Measurements from ENCODE around the gene SCTR. TPM values are rescaled to one million over a fixed set of nuclear protein-coding genes. Genes with fewer than 3 reads are reported as not detected.

Gene SCTR
- total RNA-seq, 1 experiment from 2014 or later = not detected

DNA sequence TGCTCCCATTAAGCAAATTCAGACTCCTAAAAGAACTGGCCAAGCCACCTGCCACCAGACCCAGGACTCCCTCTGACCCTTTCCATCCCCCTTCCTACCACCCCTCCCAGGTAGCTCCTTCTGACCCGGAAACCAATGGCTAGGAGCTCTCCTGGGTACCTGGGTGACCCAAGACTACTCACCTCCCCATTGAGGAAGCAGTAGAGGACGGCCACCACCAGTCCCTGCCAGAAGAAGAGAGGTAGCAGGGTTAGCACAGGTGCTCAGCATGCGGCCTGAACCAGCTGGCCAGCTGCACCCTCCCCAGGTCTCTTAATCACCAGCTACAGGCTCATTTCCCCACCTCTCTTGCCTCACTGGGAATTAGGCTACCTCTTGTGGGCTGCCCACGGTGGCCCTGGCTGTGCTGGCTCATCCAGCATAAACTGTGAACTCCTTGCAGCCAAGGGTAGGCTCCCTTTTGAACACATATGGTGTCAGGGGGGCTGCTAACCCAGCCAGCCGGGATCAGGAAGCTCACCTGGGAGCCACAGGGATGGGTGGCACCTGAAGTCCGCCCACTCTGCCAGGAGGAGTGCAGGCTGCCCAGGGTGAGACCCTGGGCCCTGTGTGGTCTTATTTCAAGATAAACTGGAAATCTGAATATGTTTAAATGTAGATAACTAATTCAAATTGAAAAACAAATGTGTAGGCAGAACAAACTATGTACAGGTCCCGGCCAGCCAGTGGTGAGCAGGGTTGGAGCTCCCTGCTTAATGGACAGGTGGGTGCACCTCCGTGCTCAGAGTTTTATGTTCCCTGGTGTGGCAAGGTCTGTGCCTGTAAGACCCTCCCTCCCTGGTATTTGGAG is 82.7 kb downstream of the SCTR start:
- Mint-ChIP-seq H3K4me1 (peaks cover 12% of the 10 kb centered on the region), H3K27me3 (ENCODE audit: low read depth) (no peaks in the 10 kb centered on the region), H3K9me3 (no peaks in the 10 kb centered on the region), H3K27ac (no peak overlapping the region), H3K4me3 (no peak overlapping the region), H3K36me3 (0 out of 2 replicates have a peak, but pooled peaks cover 5% of the 10 kb centered on the region)
- POLR2A ChIA-PET = no interaction called here
- ATAC-seq = peak; percentile 34; the same call in 1 of the 2 replicates
- no peak for DNase-seq (ENCODE audit: low spot score)
- TF ChIP-seq ZNF232 (CRISPR knock-in tag; IDR thresholded peaks at IDR 0.05) (no peak), ZNF396 (CRISPR knock-in tag; IDR thresholded peaks at IDR 0.05; ENCODE audit: borderline replicate concordance) (no peak)
- TF ChIP-seq, protein P1, sequence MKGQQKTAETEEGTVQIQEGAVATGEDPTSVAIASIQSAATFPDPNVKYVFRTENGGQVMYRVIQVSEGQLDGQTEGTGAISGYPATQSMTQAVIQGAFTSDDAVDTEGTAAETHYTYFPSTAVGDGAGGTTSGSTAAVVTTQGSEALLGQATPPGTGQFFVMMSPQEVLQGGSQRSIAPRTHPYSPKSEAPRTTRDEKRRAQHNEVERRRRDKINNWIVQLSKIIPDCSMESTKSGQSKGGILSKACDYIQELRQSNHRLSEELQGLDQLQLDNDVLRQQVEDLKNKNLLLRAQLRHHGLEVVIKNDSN (CRISPR knock-in tag; IDR thresholded peaks at IDR 0.05) = no peak
- CTCF ChIA-PET = interaction anchor here (1.0 to 2.8 kb wide), 4 partner anchors 10 to 53 kb away, joined by 3 to 16 read pairs (median 5); partner anchors contain the start of gene TMEM37

DNA sequence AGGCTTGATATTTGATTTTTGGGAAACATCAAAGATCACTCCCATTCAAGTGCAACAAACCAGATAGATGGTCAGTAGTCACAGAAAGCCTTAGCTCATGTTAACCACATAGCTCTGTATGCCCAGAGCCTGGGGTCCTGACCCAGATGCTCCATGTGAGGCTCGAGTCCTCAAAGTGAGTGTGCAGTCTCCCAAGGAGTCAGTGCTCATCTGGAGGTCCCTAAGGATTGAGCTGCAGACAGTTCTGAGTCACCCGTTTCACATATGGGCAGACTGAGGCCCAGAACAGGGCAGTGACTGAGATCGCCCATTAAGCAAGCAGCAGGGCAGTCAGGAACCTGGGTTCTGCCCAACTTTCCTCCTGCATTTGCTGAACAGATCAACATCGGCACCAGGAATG is 83.4 kb downstream of the SCTR start:
- Mint-ChIP-seq H3K36me3 (0 out of 2 replicates have a peak, but pooled peaks cover 5% of the 10 kb centered on the region), H3K9me3 (no peaks in the 10 kb centered on the region), H3K4me3 (no peak overlapping the region), H3K4me1 (peaks cover 5% of the 10 kb centered on the region; the same call in 1 of the 2 replicates), H3K27ac (no peak overlapping the region), H3K27me3 (ENCODE audit: low read depth) (no peaks in the 10 kb centered on the region)
- ChIA-PET CTCF (interaction anchor here (1.3 to 2.8 kb wide), 3 partner anchors 9 to 36 kb away, joined by 4 to 16 read pairs (median 6); partner anchors contain the start of gene TMEM37), POLR2A (no interaction called here)
- TF ChIP-seq, protein P2, sequence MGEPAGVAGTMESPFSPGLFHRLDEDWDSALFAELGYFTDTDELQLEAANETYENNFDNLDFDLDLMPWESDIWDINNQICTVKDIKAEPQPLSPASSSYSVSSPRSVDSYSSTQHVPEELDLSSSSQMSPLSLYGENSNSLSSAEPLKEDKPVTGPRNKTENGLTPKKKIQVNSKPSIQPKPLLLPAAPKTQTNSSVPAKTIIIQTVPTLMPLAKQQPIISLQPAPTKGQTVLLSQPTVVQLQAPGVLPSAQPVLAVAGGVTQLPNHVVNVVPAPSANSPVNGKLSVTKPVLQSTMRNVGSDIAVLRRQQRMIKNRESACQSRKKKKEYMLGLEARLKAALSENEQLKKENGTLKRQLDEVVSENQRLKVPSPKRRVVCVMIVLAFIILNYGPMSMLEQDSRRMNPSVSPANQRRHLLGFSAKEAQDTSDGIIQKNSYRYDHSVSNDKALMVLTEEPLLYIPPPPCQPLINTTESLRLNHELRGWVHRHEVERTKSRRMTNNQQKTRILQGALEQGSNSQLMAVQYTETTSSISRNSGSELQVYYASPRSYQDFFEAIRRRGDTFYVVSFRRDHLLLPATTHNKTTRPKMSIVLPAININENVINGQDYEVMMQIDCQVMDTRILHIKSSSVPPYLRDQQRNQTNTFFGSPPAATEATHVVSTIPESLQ (CRISPR knock-in tag; IDR thresholded peaks at IDR 0.05) = no peak
- TF ChIP-seq CREB1 (CRISPR knock-in tag; IDR thresholded peaks at IDR 0.05) (no peak), ZNF121 (CRISPR knock-in tag; IDR thresholded peaks at IDR 0.05) (0 out of 2 replicates have a peak, but pooled peaks have one; percentile 39)
- ATAC-seq = no peak
- no peak for DNase-seq (ENCODE audit: low spot score)

DNA sequence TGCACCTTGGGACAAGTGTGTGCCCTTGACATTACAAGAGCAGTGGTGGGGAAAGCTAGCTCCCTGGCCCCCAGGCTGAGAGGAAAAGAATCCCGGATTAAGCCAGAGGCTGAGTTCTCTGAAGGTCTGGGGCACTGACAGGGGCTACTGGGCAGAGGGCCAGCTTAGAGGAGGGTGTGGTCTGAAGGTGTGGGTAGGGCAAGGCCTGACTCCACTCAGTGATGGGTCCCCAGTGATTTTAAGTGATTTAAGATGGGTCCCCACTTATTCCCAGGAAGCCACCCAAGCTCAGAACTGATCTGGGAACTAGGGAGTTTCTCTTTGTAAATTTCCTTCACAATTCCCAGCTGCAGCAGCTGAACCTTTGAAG is 83.8 kb downstream of the SCTR start:
- no peak for DNase-seq (ENCODE audit: low spot score)
- Mint-ChIP-seq H3K4me1 (peaks cover 4% of the 10 kb centered on the region; the same call in 1 of the 2 replicates), H3K36me3 (0 out of 2 replicates have a peak, but pooled peaks cover 5% of the 10 kb centered on the region), H3K27me3 (ENCODE audit: low read depth) (no peaks in the 10 kb centered on the region), H3K27ac (no peak overlapping the region), H3K4me3 (no peak overlapping the region), H3K9me3 (no peaks in the 10 kb centered on the region)
- no peak for ATAC-seq
- ChIA-PET CTCF (interaction anchor here (1.3 to 2.8 kb wide), 3 partner anchors 11 to 36 kb away, joined by 4 to 16 read pairs (median 4); no protein-coding TSS in a partner anchor), POLR2A (no interaction called here)
- TF ChIP-seq, protein P3, sequence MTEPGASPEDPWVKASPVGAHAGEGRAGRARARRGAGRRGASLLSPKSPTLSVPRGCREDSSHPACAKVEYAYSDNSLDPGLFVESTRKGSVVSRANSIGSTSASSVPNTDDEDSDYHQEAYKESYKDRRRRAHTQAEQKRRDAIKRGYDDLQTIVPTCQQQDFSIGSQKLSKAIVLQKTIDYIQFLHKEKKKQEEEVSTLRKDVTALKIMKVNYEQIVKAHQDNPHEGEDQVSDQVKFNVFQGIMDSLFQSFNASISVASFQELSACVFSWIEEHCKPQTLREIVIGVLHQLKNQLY (CRISPR knock-in tag; IDR thresholded peaks at IDR 0.05) = no peak
- no peak for TF ChIP-seq TP53 (CRISPR knock-in tag; IDR thresholded peaks at IDR 0.05)
- TF ChIP-seq EMX1 (CRISPR knock-in tag; IDR thresholded peaks at IDR 0.05) = no peak
- no peak for TF ChIP-seq ZNF317 (CRISPR knock-in tag; IDR thresholded peaks at IDR 0.05; ENCODE audit: borderline replicate concordance, low read depth)
- TF ChIP-seq, protein P2 (CRISPR knock-in tag; IDR thresholded peaks at IDR 0.05) = no peak
- TF ChIP-seq, protein P4, sequence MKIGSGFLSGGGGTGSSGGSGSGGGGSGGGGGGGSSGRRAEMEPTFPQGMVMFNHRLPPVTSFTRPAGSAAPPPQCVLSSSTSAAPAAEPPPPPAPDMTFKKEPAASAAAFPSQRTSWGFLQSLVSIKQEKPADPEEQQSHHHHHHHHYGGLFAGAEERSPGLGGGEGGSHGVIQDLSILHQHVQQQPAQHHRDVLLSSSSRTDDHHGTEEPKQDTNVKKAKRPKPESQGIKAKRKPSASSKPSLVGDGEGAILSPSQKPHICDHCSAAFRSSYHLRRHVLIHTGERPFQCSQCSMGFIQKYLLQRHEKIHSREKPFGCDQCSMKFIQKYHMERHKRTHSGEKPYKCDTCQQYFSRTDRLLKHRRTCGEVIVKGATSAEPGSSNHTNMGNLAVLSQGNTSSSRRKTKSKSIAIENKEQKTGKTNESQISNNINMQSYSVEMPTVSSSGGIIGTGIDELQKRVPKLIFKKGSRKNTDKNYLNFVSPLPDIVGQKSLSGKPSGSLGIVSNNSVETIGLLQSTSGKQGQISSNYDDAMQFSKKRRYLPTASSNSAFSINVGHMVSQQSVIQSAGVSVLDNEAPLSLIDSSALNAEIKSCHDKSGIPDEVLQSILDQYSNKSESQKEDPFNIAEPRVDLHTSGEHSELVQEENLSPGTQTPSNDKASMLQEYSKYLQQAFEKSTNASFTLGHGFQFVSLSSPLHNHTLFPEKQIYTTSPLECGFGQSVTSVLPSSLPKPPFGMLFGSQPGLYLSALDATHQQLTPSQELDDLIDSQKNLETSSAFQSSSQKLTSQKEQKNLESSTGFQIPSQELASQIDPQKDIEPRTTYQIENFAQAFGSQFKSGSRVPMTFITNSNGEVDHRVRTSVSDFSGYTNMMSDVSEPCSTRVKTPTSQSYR (CRISPR knock-in tag; IDR thresholded peaks at IDR 0.05) = no peak
- TF ChIP-seq ZNF423 (CRISPR knock-in tag; IDR thresholded peaks at IDR 0.05) = no peak
- TF ChIP-seq, protein P5, sequence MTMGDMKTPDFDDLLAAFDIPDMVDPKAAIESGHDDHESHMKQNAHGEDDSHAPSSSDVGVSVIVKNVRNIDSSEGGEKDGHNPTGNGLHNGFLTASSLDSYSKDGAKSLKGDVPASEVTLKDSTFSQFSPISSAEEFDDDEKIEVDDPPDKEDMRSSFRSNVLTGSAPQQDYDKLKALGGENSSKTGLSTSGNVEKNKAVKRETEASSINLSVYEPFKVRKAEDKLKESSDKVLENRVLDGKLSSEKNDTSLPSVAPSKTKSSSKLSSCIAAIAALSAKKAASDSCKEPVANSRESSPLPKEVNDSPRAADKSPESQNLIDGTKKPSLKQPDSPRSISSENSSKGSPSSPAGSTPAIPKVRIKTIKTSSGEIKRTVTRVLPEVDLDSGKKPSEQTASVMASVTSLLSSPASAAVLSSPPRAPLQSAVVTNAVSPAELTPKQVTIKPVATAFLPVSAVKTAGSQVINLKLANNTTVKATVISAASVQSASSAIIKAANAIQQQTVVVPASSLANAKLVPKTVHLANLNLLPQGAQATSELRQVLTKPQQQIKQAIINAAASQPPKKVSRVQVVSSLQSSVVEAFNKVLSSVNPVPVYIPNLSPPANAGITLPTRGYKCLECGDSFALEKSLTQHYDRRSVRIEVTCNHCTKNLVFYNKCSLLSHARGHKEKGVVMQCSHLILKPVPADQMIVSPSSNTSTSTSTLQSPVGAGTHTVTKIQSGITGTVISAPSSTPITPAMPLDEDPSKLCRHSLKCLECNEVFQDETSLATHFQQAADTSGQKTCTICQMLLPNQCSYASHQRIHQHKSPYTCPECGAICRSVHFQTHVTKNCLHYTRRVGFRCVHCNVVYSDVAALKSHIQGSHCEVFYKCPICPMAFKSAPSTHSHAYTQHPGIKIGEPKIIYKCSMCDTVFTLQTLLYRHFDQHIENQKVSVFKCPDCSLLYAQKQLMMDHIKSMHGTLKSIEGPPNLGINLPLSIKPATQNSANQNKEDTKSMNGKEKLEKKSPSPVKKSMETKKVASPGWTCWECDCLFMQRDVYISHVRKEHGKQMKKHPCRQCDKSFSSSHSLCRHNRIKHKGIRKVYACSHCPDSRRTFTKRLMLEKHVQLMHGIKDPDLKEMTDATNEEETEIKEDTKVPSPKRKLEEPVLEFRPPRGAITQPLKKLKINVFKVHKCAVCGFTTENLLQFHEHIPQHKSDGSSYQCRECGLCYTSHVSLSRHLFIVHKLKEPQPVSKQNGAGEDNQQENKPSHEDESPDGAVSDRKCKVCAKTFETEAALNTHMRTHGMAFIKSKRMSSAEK (CRISPR knock-in tag; IDR thresholded peaks at IDR 0.05; ENCODE audit: borderline replicate concordance) = no peak
